Ovary (tissue), 3 donors: ENCODE data around the gene SPAG7.

ENCODE experiments used
- CTCF ChIP-seq, 3 donors: fragments of 450-650 bp in 2 of 3; fragments of 200-600 bp in 1 of 3; IDR thresholded peaks; one replicate each; pipeline versions ENCODE4 v1.5.1 to v1.8.0; 2016 to 2022; ENCODE audit warnings: antibody characterized with exemption in 3 of 3, mild to moderate bottlenecking in 1 of 3
- EP300 ChIP-seq: sonication (generic); formaldehyde crosslinking; IDR thresholded peaks from one replicate; pipeline ENCODE4 v1.6.1; 2017; ENCODE audit warnings: antibody characterized with exemption
- POLR2A ChIP-seq: fragments of 450-650 bp; IDR thresholded peaks from one replicate; pipeline ENCODE4 v1.6.1; 2017; ENCODE audit warnings: antibody characterized with exemption, mild to moderate bottlenecking, moderate library complexity
- donor health status: DM: no; HTN: no; CAD: no.

GRCh38 chr17:4968486-4969046 is 949 bp upstream of the SPAG7 start:
- TF ChIP-seq CTCF (IDR thresholded peaks at IDR 0.05), result no peak
- no peak for TF ChIP-seq POLR2A
- TF ChIP-seq EP300, result no peak
